OCI-LY7 (cell line): ENCODE measurements around the gene NIN.

ENCODE experiments used
- CTCF ChIP-seq: fragments of 200-600 bp; sonication (generic); conservative IDR thresholded peaks from 2 replicates; pipeline ENCODE4 v1.5.1; 2014; ENCODE audit warnings: mild to moderate bottlenecking, antibody characterized with exemption, low read length, moderate library complexity, mixed read lengths
- EZH2phosphoT487 ChIP-seq: fragments of 200-600 bp; sonication (generic); IDR thresholded peaks from 2 replicates; pipeline ENCODE4 v1.6.1; 2018; ENCODE audit warnings: low read depth, borderline replicate concordance, mild to moderate bottlenecking, mixed run types, antibody characterized with exemption, low read length, moderate library complexity, mixed read lengths

- TF ChIP-seq CTCF (no peak), EZH2phosphoT487 (no peak)
These were observed 91.8 kb downstream of the NIN start for GRCh38 chr14:50739186-50739585.
